22Rv1 (cell line): ENCODE results near the gene WSB1.

Source experiments
- H3K27ac ChIP-seq: fragments of 450-650 bp; 2 replicates; pipeline ENCODE4 v1.5.1; 2017
- ZFX ChIP-seq: fragments of 450-650 bp; IDR thresholded peaks from 2 replicates; pipeline ENCODE4 v1.6.1; 2017; ENCODE audit warnings: antibody characterized with exemption, borderline replicate concordance
- TF ChIP-seq, protein P1 (sequence below): fragments of 450-650 bp; IDR thresholded peaks from 2 replicates; pipeline ENCODE4 v1.5.1; 2017; ENCODE audit warnings: mild to moderate bottlenecking

WSB1 gene

DNA sequence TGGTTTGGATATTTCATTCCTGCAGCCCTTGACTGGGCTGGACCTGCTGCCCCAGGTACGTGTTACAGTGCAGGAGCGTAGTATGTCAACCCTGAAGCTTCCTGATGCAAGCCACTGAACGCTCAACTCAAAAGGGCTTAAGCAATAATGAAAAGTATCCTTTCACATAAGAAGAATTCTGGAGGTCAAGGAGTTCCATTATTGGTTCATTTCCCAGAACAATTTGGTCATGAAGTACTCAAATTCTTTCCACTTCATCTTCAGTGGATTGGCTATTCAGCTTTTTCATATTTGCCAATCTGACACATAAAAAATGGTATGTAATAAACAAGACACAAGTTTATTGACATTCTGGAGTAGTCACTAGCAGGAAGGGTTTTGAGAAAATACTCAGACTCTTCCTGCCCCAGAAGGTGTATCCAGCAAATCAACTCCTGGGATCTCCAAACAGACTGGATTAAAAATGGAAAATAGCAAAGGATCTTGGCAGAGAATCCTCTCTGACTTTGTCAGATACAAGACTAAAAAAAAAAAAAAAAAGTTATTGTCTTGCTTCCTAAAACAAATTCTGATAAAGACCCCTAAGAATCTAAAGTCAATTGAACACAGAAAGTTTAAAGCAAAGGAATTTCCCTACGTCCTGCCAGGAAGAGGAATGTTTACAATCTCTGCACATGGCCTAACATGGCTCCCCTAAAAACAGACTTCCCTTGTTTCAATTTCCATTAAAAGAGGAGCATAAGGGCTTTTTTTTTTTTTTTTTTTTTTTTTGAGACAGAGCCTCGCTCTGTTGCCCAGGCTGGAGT lies 37.5 kb upstream of the WSB1 start:
- H3K27ac ChIP-seq: no peak overlapping the region
- no peak for TF ChIP-seq ZFX
- TF ChIP-seq, protein P1, sequence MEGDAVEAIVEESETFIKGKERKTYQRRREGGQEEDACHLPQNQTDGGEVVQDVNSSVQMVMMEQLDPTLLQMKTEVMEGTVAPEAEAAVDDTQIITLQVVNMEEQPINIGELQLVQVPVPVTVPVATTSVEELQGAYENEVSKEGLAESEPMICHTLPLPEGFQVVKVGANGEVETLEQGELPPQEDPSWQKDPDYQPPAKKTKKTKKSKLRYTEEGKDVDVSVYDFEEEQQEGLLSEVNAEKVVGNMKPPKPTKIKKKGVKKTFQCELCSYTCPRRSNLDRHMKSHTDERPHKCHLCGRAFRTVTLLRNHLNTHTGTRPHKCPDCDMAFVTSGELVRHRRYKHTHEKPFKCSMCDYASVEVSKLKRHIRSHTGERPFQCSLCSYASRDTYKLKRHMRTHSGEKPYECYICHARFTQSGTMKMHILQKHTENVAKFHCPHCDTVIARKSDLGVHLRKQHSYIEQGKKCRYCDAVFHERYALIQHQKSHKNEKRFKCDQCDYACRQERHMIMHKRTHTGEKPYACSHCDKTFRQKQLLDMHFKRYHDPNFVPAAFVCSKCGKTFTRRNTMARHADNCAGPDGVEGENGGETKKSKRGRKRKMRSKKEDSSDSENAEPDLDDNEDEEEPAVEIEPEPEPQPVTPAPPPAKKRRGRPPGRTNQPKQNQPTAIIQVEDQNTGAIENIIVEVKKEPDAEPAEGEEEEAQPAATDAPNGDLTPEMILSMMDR: no peak

DNA sequence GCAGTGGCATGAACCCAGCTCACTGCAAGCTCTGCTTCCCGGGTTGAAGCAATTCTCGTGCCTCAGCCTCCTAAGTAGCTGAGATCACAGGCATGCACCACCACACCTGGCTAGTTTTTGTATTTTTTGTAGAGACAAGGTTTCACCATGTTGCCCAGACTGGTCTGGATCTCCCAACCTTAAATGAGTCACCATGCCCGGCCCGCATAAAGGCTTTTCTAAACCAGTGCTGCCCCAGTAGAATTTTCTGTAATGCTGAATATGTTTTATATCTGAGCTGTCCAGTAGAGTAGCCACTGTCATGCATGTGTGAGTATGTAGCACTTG lies 36.9 kb upstream of the WSB1 start:
- no peak overlapping the region for H3K27ac ChIP-seq
- no peak for TF ChIP-seq ZFX
- TF ChIP-seq, protein P1: no peak

DNA sequence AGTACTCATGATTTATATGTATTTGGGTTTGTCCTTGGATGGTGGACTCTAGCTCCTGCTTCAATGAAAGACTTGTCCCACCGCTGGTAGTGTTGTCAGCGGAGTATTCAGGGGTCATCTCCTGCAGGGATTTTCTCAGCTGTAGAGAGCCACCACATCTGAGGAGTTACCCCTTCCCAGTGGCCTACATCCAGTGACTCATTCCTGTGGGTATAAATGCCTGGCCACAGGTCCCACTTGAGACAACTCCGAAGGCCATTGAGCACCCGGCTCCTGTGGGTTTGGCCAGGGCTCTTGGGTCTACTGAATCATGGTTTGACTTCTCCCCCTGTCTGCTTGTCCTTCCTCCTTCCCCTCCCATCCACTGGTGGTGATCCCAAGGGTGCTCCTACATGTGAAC lies 34.6 kb upstream of the WSB1 start:
- no peak overlapping the region for H3K27ac ChIP-seq

DNA sequence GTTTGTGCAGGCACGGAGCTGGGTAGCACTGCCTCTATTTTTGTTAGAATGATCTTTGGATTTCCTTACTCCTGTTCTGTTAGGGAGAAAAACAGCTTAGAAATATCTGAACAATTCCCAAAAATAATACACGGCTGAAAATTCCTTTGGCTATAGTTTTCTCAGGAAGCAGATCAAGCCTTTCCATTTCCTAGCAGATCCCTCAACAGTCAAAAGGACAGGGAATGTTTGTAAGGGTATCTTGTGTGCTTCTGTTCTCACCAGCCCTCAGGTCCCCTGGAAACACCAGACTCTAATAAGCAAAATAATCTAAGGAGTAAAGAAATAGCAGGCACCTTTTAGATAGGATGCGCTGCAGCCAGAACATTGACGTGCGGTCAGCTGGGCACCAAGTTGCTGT lies 30.5 kb upstream of the WSB1 start:
- TF ChIP-seq, protein P1: no peak
- TF ChIP-seq ZFX: no peak
- H3K27ac ChIP-seq: no peak overlapping the region

More for the DNA sequence above, 34.6 kb upstream of the WSB1 start:
- no peak for TF ChIP-seq ZFX
- TF ChIP-seq, protein P1: no peak

DNA sequence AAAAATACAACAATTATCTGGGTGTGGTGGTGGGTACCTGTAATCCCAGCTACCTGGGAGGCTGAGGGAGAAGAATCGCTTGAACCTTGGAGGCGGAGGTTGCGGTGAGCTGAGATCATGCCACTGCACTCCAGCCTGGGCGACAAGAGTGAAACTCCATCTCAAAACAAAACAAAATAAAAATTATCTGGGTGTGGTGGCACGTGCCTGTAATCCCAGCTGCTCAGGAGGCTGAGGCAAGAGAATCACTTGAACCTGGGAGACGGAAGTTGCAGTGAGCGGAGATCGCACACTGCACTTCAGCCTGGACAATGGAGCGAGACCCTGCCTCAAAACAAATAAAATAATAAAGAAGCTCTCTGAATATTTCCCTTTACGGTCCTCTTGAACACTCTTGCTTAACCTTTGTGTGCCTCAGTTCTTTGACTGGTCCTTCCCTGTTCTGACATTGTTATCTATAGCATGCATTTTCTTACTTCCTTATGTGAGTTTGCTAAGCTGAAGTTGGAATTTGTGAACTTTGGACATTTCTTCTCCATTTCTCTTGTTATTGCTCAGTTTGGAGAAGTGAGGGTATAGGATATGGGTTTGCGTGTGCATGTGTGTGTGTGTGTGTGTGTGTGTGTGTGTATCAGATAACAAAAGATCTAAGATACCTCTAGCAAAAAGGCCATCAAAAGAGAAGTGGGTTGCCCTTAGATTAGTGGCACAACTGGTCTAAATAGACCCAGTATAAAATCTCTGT lies 29.7 kb upstream of the WSB1 start:
- TF ChIP-seq, protein P1: no peak
- no peak for TF ChIP-seq ZFX
- H3K27ac ChIP-seq: no peak overlapping the region

DNA sequence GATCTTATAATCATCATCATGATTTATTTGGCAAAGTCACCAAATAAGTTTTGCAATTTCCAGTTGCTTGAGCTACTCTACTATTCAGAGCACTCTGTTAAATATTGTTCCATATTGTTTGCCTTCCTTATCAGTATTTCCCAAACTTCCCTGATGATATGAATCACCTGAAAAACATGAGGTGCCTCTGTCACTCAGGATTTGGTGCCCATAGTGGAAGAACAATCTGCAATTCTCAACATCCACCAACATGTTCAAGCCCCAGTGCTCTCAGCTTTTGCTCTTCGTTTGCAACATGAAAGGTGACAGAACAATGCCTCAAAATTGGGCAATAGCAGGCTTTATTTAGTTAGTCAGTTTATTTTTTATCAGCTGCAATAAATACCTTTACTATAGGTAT lies 28.6 kb upstream of the WSB1 start:
- TF ChIP-seq ZFX: no peak
- TF ChIP-seq, protein P1: no peak
- H3K27ac ChIP-seq: no peak overlapping the region

DNA sequence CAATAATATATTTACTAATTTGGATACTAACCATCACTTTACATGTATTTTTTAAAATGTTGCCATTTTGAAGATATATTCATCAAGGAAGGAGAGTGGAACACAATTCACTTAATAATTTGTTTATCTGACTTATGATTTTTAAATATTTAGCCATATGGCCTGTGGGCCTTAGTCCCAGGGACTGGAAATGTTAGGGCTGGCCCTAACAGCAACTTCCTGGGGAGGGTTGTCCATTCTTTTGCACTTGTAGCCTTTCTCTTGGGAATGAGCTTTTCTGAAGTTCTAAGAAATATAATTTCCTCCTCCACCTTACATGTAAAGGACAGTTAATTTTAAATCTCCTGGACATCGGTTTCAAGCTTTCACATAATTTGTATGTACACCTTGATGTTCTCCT lies 27.7 kb upstream of the WSB1 start:
- no peak for TF ChIP-seq ZFX
- TF ChIP-seq, protein P1: no peak
- no peak overlapping the region for H3K27ac ChIP-seq
